ENCODE measurements around the gene DMD. TPM values are rescaled to one million over a fixed set of nuclear protein-coding genes. Genes with fewer than 3 reads are reported as not detected.

The DMD gene
- total RNA-seq, 1 donor from 2014 or later: 9.7 TPM

GRCh38 chrX:32455704-32456103 is 755.6 kb downstream of the DMD start:
- no peaks in the 10 kb centered on the region for H3K4me1 Mint-ChIP-seq
- no peak for TF ChIP-seq CTCF (conservative IDR thresholded peaks at IDR 0.05)
- H3K4me3 Mint-ChIP-seq: no peak overlapping the region
- no peaks in the 10 kb centered on the region for H3K27me3 Mint-ChIP-seq (ENCODE audit: low read depth)
- H3K36me3 Mint-ChIP-seq (ENCODE audit: low read depth): no peaks in the 10 kb centered on the region
- H3K27ac Mint-ChIP-seq (ENCODE audit: unreplicated experiment): no peak overlapping the region
- H3K9me3 Mint-ChIP-seq: no peaks in the 10 kb centered on the region
- no peak for DNase-seq (ENCODE audit: low read depth, low spot score)

GRCh38 chrX:32451954-32452695 is 759.2 kb downstream of the DMD start:
- no peak overlapping the region for H3K4me3 Mint-ChIP-seq
- no peak for TF ChIP-seq CTCF (conservative IDR thresholded peaks at IDR 0.05)
- no peak for DNase-seq (ENCODE audit: low read depth, low spot score)
- H3K36me3 Mint-ChIP-seq (ENCODE audit: low read depth): no peaks in the 10 kb centered on the region
- no peaks in the 10 kb centered on the region for H3K27me3 Mint-ChIP-seq (ENCODE audit: low read depth)
- no peaks in the 10 kb centered on the region for H3K9me3 Mint-ChIP-seq
- H3K27ac Mint-ChIP-seq (ENCODE audit: unreplicated experiment): no peak overlapping the region
- H3K4me1 Mint-ChIP-seq: no peaks in the 10 kb centered on the region

- Mint-ChIP-seq H3K4me3 (no peak overlapping the region), H3K27ac (ENCODE audit: unreplicated experiment) (no peak overlapping the region), H3K4me1 (no peaks in the 10 kb centered on the region), H3K9me3 (peaks cover 5% of the 10 kb centered on the region), H3K27me3 (ENCODE audit: low read depth) (no peaks in the 10 kb centered on the region), H3K36me3 (ENCODE audit: low read depth) (no peaks in the 10 kb centered on the region)
- no peak for TF ChIP-seq CTCF (conservative IDR thresholded peaks at IDR 0.05)
- no peak for DNase-seq (ENCODE audit: low read depth, low spot score)
These were observed 762.4 kb downstream of the DMD start for GRCh38 chrX:32448945-32449344.

GRCh38 chrX:32448320-32448719 is 763.0 kb downstream of the DMD start:
- no peaks in the 10 kb centered on the region for H3K36me3 Mint-ChIP-seq (ENCODE audit: low read depth)
- no peak for DNase-seq (ENCODE audit: low read depth, low spot score)
- TF ChIP-seq CTCF (conservative IDR thresholded peaks at IDR 0.05): no peak
- no peaks in the 10 kb centered on the region for H3K4me1 Mint-ChIP-seq
- H3K27ac Mint-ChIP-seq (ENCODE audit: unreplicated experiment): no peak overlapping the region
- H3K9me3 Mint-ChIP-seq: peaks cover 5% of the 10 kb centered on the region
- no peaks in the 10 kb centered on the region for H3K27me3 Mint-ChIP-seq (ENCODE audit: low read depth)
- no peak overlapping the region for H3K4me3 Mint-ChIP-seq

- no peaks in the 10 kb centered on the region for H3K36me3 Mint-ChIP-seq (ENCODE audit: low read depth)
- H3K9me3 Mint-ChIP-seq: peaks cover 5% of the 10 kb centered on the region
- H3K4me3 Mint-ChIP-seq: no peak overlapping the region
- no peak for DNase-seq (ENCODE audit: low read depth, low spot score)
- no peaks in the 10 kb centered on the region for H3K4me1 Mint-ChIP-seq
- no peaks in the 10 kb centered on the region for H3K27me3 Mint-ChIP-seq (ENCODE audit: low read depth)
- no peak overlapping the region for H3K27ac Mint-ChIP-seq (ENCODE audit: unreplicated experiment)
- no peak for TF ChIP-seq CTCF (conservative IDR thresholded peaks at IDR 0.05)
These were observed 763.7 kb downstream of the DMD start for GRCh38 chrX:32447640-32448039.
